Measurements from ENCODE around the gene FIGN. TPM values are rescaled to one million over a fixed set of nuclear protein-coding genes. Genes with fewer than 3 reads are reported as not detected.

Gene FIGN, protein sequence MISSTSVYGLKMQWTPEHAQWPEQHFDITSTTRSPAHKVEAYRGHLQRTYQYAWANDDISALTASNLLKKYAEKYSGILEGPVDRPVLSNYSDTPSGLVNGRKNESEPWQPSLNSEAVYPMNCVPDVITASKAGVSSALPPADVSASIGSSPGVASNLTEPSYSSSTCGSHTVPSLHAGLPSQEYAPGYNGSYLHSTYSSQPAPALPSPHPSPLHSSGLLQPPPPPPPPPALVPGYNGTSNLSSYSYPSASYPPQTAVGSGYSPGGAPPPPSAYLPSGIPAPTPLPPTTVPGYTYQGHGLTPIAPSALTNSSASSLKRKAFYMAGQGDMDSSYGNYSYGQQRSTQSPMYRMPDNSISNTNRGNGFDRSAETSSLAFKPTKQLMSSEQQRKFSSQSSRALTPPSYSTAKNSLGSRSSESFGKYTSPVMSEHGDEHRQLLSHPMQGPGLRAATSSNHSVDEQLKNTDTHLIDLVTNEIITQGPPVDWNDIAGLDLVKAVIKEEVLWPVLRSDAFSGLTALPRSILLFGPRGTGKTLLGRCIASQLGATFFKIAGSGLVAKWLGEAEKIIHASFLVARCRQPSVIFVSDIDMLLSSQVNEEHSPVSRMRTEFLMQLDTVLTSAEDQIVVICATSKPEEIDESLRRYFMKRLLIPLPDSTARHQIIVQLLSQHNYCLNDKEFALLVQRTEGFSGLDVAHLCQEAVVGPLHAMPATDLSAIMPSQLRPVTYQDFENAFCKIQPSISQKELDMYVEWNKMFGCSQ
- total RNA-seq (10 to 100 TPM in 7 of 9 donors, 1 to 10 TPM in 2; 7.1 to 16.5 (median 12.4) TPM), polyA plus RNA-seq (1 to 10 TPM; 3.0 to 6.2 TPM)
- long read RNA-seq, donor 1, full-length matches to known transcripts, result 2 of 6 reads
- long read RNA-seq, donor 1, partial matches to known transcripts, result 0 of 6 reads
- long read RNA-seq, donor 1, other reads (novel, unspliced or antisense), result 4 of 6 reads
- long read RNA-seq, donor 2, full-length matches to known transcripts, result 4 of 18 reads
- long read RNA-seq, donor 2, partial matches to known transcripts, result 1 of 18 reads
- long read RNA-seq, donor 2, other reads (novel, unspliced or antisense), result 13 of 18 reads
- long read RNA-seq, donor 3, full-length matches to known transcripts, result 3 of 6 reads
- long read RNA-seq, donor 3, partial matches to known transcripts, result 0 of 6 reads
- long read RNA-seq, donor 3, other reads (novel, unspliced or antisense), result 3 of 6 reads

DNA sequence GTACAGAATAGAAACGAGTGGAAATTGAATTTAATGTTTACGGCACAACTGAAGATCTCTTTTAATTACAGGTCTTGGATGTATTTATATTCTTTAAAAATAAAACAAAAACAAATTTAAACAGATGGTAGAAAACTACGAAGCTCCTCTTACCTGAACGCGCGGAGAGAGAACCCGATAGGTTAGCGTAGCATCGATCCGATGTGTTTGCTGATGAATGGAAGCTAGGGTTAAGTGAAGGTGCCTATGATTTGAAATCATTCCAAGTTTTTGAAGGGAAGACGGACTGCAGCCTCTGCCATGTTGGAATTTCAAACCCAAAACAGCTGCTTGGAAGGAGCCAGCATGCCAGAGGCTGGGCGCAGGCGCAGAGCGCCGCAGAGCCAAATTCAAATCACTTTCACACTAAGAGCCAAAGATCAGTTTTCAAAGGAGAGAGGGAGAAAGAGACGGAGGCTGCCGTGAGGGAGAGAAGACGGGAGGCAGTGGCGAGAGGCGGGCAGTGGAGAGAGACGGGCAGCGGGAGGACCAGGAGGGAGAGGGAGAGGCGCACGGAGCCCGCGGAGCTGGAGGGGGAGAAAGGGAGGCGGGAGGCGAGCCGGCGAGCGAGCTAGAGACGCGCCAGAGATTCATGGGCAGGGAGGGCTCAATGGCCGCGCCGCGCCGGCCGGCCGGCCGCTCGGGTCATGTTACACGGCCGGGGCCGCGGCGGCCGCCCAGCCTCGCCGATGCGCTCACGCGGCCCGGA lies at the start of gene FIGN:
Gene FIGN, minus strand, starts transcription at position 324 of the 748 bp plus-strand sequence. CDS start 1,081 bp downstream, outside the sequence.
- intact Hi-C loops (cut with DNase I), result loop anchor here in 8 of 10 donors (1.0 to 10.0 kb wide), 16 partner anchors 71 to 389 kb away; no protein-coding TSS in a partner anchor
- peak within 1 kb of the TSS; percentile 12 to 80 (median 62) for H3K4me3 ChIP-seq
- DNase-seq, result peak; percentile 67 to 85 (median 84)

DNA sequence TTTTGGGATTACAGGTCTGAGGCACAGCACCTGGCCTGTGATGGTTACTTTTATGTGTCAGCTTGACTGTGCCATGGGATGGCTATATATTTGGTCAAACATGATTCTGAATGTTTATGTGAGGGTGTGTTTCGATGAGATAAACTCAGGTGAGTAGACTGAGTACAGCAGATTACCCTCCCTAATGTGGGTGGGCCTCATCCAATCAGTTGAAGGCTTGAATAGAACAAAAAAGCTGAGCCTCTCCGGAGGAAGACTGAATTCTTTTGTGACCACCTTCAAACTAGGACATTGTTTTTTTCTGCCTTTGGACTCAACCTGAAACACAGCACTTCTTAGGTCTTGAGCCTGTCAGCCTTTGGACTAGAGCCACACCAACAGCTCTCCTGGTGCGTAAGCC lies 49.4 kb upstream of the FIGN start:
- WGBS, 4 donors, result 83 to 93% (median 88%) methylated on average over 3 of the region's 3 CpGs

More for the DNA sequence above, at the start of gene FIGN:
- Histone ChIP-seq H3K27me3 (peaks cover 0 to 27% (median 0%) of the 10 kb centered on the region in 9 donors), H3K4me1 (peaks cover 0 to 7% (median 0%) of the 10 kb centered on the region in 12 donors), H3K36me3 (no peaks in the 10 kb centered on the region), H3K9me3 (no peaks in the 10 kb centered on the region), H3K27ac (peak within 1 kb of the TSS; percentile 87 to 96 (median 92))
- ATAC-seq, result peak; percentile 80 to 92 (median 85)
- TF ChIP-seq, protein P1, sequence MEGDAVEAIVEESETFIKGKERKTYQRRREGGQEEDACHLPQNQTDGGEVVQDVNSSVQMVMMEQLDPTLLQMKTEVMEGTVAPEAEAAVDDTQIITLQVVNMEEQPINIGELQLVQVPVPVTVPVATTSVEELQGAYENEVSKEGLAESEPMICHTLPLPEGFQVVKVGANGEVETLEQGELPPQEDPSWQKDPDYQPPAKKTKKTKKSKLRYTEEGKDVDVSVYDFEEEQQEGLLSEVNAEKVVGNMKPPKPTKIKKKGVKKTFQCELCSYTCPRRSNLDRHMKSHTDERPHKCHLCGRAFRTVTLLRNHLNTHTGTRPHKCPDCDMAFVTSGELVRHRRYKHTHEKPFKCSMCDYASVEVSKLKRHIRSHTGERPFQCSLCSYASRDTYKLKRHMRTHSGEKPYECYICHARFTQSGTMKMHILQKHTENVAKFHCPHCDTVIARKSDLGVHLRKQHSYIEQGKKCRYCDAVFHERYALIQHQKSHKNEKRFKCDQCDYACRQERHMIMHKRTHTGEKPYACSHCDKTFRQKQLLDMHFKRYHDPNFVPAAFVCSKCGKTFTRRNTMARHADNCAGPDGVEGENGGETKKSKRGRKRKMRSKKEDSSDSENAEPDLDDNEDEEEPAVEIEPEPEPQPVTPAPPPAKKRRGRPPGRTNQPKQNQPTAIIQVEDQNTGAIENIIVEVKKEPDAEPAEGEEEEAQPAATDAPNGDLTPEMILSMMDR (IDR thresholded peaks at IDR 0.05), result no peak
- TF ChIP-seq POLR2A (IDR thresholded peaks at IDR 0.05), result peak in 1 of 2 donors; percentile 55
- WGBS, 4 donors, result 1 to 2% (median 1%) methylated on average over 52 to 54 of the region's 54 CpGs

DNA sequence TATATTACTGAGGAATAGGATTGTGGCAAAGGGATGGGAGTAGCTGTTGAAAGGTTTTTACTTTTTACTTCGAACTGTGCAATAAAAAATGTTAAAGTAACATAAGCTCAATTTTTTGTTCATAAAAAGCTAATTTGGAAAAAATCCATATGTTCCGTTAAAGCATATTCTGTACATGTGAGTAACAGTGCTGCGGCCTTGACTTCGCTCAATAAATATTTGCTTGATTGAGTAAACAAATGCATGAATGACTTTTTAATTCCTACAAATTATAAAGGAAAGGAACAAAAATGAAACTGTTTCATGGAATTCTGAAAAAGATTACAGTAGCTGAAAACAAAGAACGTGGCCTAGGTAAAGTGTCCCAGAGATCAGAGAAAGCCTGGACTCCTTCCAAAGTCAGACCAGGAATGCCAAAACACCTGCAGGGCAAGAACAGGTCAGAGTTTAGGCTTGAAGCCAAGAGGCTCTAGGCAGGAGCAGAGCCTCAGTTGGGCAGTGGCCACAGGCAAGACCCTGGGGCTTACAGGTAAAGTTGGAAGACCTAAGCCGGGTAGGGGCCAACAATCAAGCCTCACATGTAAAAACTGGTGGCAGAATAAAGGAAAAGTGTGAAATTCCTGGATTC lies 44.3 kb upstream of the FIGN start:
- ATAC-seq (no peak), DNase-seq (no peak)
- H3K9me3 ChIP-seq, result no peaks in the 10 kb centered on the region
- TF ChIP-seq, protein P1 (IDR thresholded peaks at IDR 0.05), result no peak
- no peak for TF ChIP-seq POLR2A (IDR thresholded peaks at IDR 0.05)
- intact Hi-C loops (cut with DNase I), result no loop called here
- no peak overlapping the region for H3K27ac ChIP-seq
- WGBS, 4 donors, result 73 to 82% (median 79%) methylated on average over 6 of the region's 6 CpGs
- H3K36me3 ChIP-seq, result no peaks in the 10 kb centered on the region
- H3K4me3 ChIP-seq, result no peak overlapping the region
- H3K4me1 ChIP-seq, result no peaks in the 10 kb centered on the region
- no peaks in the 10 kb centered on the region for H3K27me3 ChIP-seq

More for the DNA sequence above, 49.4 kb upstream of the FIGN start:
- TF ChIP-seq POLR2A (IDR thresholded peaks at IDR 0.05), result no peak
- TF ChIP-seq, protein P1 (IDR thresholded peaks at IDR 0.05), result no peak
- no peak for ATAC-seq
- H3K4me3 ChIP-seq, result no peak overlapping the region
- intact Hi-C loops (cut with DNase I), result no loop called here
- no peaks in the 10 kb centered on the region for H3K36me3 ChIP-seq
- no peak for DNase-seq
- no peaks in the 10 kb centered on the region for H3K27me3 ChIP-seq
- H3K9me3 ChIP-seq, result no peaks in the 10 kb centered on the region
- no peaks in the 10 kb centered on the region for H3K4me1 ChIP-seq
- H3K27ac ChIP-seq, result no peak overlapping the region

Data from heart left ventricle (tissue), 16 donors.